HG03108 (cell line): ENCODE results near the gene CCDC121.

Source experiments
- ATAC-seq: cut with Tn5 transposase; IDR thresholded peaks from one replicate; pipeline ENCODE4 v1.9.1; 2021; ENCODE audit warnings: moderate library complexity; ENCODE audit not compliant: unreplicated experiment

The CCDC121 gene, protein sequence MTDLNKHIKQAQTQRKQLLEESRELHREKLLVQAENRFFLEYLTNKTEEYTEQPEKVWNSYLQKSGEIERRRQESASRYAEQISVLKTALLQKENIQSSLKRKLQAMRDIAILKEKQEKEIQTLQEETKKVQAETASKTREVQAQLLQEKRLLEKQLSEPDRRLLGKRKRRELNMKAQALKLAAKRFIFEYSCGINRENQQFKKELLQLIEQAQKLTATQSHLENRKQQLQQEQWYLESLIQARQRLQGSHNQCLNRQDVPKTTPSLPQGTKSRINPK

DNA sequence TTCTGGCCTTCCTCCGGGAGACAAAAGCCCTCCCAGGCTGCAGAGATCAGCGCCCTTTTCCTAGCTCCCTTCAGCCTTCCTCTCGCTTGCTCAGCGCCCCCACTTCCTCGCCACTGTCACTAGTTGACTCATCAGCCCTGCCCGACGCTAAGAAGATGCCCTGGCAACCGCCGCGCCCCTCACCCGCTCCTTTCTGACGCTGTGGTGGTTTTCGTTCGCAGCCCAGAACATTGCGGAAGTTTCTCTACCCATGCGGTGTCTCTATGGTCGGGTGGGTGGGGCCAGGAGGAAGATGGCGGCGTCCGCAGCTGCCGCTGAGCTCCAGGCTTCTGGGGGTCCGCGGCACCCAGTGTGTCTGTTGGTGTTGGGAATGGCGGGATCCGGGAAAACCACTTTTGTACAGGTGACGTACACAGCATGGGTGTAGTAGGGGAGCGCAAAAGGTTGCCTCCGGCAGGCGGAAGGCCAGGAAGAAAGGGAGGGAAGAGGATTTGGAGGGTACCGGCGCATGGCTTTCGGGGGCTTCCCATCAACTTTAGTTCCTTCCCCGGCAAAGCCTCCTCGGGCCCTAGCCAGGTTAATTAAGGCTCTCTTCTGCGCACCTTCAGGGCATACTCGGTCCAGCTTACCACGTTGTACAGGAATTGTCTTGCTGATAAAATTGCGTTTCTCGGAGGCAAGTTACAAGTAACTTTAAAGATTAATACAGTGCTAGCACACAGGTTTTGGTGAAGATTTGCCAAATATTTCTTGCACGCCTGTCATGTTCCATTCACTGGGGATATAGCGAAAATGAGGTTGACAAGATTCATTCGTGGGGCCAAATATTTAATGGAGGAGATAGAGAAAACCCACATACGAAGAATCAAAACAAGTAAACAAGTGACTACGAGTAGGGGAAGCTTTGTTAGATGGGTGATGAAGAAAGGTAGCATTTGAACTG, at the start of gene CCDC121, which contains the start of gene GPN1:
CCDC121 (minus strand) TSS at position 246 of the 943 bp plus-strand sequence. CDS start 1,213 bp downstream, outside the sequence.
GPN1 (plus strand) TSS at position 284 of the 943 bp plus-strand sequence; CDS start at position 293, 9 bp downstream.
- ATAC-seq = peak; percentile 97

DNA sequence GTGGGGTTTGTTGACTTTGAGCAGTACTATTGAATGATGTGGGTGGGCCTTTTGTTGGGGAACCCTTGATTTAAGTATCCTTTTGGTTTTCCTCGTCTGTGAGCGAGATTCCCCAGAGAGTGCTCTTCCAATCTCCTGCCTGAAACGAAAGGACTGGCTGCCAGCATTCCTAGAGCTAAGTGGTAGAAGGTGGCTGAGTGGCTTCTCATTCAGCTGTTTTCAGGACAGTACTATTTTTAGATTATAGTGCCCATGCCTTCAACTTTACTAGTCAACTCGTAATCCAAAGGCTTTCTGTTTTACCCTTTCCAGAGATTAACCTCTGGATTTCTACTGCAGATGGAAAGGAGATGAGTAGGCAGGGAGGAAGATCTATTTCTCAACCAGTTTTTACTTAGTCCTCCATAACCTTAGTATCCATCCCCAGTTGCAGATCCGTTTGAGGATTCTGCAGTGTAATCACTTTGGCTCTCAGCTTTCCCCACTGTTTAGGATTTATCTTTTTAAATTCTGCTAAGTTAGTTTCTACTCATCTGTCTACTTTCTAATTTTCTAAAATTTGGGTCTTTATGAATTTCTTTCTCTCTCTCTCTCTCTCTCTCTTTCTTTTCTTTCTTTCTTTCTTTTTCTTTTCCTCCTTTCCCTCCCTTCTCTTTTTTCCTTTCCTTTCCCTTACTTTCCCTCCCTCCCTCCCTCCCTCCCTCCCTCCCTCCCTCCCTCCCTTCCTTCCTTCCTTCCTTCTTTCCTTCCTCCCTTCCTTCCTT, 44.1 kb upstream of the CCDC121 start:
- ATAC-seq = no peak

DNA sequence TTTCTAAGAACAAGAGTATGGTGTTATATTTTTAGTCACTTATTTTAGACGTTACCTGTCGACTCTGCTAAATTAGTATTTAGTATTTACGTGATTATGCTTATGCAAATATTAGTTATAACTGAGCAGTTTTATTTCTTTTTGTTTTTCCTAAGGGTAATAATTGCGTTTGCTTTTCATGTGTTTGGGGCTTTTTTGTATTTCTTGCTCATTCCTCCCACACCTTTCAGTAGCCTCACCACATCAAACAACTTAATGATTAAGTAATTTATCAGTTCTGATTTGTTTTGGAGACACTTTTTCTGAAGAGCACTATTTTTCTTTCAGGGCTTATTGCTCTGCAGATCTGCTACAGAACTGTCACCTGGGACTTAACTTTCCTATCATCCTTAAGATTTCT, 42.4 kb upstream of the CCDC121 start:
- ATAC-seq = no peak

DNA sequence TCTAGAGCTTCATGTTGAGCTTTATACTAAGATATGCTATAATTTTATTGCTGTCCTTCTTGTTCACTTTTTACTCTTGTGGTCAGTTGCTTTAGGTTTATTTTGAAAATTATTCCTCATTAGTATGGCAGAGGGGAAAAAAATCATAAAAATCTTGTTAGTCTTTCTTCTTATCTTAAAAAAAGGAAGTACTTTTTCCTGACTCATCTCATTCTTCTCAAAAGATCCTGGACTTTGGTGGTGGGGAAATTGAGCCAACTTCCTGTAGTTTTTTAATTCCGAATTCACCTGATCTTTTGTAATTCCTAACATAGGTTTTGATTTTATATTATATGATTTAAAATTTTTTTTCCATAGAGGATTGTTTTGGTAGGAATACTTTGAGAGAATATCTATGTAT, 38.6 kb upstream of the CCDC121 start:
- ATAC-seq = no peak

DNA sequence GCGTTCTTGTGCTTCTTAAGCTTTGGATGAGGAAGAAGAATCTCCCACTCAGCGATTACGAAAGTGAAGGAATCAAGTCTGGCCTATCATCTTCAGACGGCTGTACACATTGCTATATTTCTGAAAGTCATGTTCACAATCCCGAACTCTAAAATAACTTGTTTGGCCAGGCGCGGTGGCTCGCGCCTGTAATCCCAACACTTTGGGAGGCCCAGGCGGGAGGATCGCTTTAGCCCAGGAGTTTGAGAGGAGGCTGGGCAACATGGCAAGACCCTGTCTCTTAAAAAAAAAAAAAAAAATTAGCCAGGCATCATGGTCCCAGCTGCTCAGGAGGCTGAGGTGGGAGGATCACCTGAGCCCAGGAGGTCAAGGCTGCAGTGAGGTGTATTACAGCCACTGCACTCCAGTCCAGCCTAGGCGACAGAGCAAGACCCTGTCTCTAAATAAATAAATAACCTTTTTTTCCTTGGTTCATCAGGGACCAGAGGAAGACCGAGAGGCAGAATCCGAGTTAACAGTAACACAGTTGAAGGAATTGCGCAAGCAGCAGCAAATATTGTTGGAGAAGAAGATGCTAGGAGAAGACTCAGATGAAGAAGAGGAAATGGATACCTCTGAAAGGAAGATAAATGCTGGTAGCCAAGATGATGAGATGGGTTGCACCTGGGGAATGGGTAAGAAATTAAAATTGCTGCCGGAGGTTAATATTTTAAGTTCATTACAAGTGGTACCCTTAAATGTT, 36.0 kb upstream of the CCDC121 start:
- ATAC-seq = no peak

DNA sequence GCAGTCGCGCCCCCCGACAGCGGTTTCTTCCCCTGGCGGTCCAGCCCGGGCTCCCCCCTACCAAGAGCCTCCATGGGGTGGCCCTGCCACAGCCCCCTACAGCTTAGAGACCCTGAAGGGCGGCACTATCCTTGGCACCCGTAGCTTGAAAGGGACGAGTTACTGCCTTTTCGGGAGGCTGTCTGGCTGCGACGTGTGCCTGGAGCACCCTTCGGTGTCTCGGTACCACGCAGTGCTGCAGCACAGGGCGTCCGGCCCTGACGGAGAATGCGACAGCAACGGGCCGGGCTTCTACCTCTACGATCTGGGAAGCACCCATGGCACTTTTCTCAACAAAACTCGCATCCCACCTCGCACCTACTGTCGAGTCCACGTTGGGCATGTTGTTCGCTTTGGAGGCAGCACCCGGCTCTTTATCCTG, 35.4 kb upstream of the CCDC121 start:
- ATAC-seq = no peak

DNA sequence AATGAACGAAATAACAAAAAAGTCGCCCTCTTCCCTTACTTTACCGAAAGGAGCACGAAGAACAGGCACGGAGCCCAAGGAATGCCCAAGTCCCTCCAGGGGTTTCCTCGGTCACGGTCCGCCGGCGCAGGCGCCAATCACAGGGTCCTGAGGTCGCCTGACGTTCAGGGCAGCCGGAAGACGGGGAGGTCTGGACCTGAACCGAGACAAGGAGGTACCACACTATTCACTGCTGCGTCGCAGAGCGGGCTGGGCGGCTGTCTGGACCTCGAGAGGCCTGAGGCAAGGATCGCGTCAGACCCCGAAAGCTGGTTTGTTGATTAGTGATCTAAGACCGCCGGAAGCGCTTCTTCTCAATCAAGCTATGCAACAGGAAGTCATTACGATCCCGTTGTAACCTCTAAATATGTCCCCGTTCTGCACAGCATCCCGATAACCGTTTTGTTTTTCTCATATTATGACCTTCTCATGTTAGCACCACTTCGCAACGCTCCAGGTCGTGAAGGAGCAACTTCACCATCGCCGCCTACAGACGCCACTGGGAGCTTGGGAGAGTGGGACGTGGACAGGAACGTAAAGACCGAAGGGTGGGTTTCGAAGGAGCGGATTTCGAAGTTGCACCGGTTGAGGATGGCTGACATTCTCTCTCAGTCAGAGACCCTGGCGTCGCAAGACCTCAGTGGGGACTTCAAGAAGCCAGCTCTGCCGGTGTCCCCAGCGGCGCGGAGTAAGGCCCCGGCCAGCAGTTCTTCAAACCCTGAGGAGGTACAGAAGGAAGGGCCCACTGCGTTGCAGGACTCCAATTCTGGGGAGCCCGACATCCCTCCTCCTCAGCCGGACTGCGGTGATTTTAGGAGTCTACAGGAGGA, 34.7 kb upstream of the CCDC121 start, which contains the start of the genes SLC4A1AP and SUPT7L:
SLC4A1AP (plus strand) TSS at position 605 of the 869 bp plus-strand sequence; CDS start at position 631, 26 bp downstream.
SUPT7L (minus strand) TSS at position 330 of the 869 bp plus-strand sequence. CDS start 1,422 bp downstream, outside the sequence.
- peak; percentile 75 for ATAC-seq

DNA sequence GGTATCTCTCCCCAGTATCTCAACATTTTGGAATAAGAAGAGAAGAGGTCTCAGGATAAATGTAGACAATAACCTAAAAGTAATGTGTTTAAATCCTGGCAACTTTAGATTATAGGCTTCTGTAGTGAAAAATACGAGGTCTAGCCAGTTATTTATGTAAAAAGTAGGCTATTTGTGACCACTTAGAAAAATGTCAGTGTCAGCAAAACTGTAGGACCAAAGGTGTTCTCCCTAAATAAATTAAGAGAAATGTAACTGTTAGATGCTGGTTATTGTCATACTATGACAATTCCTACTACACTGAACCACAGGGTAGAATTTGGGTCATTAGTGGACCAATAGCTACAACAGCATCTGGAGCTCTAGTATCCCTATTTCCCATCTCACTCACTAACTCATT, 32.6 kb upstream of the CCDC121 start:
- ATAC-seq = no peak

DNA sequence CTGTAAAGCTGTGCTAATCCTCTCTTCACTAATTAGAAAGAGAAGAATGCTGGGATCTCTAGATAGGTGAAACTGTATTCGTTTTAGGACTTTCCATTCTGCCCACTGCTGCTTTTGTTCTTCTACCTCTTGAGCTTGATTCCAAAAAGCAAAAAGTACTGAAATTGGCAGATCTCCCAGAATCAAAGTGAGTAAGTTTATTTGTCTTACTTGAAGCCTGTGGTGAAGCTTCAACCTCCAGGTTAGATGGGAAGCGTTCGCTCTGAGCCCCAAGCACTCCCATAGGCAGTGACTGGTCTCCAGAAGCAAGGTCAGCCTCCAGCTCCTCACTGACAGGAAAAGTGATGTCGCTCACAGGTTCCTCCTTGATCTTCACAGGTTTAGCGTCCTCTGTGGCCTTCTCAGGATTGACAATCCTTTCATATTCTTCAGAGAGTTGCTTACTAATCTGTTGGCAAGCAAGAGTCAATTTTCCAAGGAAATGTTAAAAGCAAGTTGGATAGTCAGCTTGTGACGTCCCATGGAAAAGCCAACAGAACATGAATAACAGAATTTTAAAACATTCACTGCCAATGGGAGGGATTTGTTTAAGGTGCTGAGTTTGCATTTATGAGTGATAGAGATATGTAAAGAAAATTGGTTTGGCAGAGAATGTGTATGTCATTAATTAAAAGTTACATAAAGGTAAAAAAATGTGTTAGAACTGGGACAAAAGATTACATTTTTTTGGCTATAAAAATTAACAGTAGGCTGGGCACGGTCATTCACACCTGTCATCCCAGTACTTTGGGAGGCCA, 26.5 kb upstream of the CCDC121 start:
- no peak for ATAC-seq

DNA sequence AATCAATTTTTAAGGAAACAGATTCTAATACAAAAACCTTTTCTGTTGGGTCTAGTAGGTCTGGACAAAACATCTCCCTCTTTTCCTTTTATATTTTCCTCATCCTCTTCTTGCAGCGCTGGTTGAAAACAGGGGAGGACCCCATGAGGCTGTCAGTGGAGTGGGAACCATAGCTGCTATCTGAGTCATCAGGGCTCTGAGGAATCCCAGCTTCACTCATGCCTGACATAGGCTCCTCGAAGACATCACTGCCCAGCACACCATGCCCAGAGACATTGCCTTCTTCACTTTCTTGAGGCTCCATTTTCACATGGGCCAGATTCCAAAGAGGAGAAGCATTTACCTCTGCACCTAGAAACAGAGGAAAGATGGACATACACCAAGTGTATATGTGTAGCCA, 24.6 kb upstream of the CCDC121 start:
- no peak for ATAC-seq

DNA sequence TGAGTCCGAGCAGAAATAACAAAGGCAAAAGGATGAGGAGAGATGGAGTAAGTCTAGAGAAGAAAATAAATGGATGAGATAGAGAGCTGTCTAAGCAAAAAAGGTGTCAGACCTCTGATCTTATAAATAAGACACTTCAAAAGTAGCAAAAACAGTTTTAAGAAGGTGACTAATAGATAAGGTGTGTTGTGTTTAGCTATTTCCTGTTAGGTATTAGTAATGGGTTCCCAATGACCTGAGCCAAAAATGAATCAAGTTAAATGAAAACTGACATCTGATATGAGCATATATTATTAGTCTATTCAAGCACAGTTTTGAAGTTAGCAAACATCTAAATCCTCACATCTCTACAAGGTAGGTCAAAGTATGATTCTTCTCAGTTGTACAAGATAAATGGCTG, 24.0 kb upstream of the CCDC121 start:
- no peak for ATAC-seq

DNA sequence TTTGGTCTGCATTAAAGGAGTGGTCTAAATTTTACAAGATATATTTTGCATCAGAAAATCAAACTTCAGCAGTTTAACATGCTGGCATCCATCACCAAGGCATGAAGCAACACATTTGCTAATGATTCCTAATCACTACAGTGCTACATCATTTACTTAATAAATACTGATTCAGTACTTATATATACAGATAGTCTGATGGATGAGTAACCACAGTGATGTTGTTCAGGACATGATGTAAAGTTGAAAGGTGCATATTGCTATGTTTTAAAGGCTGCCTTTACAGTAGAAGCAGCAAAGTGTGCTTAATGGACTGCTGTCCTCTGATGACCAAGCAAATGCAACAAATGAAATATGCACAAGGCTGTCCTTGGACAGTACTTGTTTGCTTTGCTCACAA, 23.5 kb upstream of the CCDC121 start:
- ATAC-seq = no peak

DNA sequence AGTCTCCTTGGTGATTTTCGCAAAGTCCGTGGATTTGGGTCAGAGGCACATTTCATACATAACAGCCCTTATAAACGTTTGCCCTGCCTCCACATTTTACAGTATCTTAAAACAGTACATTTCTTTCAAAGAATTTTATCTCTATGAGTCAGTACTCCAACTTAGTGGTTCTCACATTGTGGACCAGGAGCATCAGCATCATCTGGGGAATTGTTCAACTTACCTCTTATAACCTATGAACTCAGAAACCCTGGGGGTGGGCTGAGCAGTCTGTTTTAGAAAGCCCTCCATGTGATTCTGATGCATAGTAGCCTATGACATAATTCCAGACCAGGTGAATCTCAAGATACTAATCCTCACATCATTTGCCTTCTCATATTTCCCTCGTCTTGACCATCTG, 22.2 kb upstream of the CCDC121 start:
- no peak for ATAC-seq

DNA sequence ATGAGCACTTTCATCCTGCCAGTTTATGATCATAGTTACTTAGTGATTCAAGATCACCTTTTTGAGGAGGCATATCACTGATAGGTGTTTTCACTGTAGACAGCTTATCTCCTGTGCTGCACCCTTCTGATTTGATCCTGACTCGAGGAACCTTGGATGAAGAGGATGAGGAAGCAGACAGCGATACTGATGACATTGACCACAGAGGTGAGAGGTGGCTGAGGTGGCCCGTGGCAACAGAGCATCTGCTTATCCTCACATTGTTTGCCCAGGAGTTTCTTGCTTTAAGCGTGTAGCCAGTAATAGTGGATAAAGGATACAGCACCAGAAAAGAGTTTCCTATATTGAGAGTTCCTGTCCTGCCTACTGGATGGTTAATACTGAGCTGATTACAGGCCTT, 18.9 kb upstream of the CCDC121 start:
- ATAC-seq = no peak

DNA sequence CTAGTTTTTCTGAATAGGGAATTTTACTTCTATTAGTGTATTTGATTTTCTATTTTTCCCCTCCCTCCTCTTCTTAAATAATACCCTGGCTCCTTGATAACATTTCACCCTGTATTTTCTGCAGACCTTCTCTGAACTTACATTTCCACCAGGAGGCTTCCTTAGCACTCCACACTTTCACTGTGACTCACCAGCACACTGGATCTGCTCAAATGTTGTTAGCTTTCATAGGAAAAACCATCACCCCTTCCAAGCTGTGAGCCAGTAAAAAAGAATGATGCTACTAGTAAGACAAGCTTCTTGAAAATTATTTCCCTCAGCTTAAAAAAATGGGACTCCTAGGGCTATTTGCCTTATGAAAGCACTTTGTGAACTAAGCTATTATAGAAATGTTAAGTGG, 18.5 kb upstream of the CCDC121 start:
- ATAC-seq = no peak

DNA sequence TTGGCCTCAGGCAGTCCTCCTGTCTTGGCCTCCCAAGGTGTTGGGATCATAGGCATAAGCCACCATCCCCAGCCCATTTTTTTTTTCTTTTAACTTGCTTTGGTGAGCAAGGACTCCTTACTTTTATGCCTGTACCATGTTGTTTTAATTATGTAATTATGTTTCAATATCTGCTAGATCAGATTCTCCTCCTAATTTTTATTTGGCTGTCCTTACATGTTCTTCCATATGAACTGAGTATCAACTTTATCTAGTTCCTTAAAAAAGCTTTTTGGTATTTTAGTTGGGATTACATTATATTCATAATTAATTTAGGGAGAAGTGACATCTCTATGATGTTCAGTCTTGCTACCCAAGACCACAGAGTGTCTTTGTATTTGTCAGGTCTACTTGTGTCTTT, 16.4 kb upstream of the CCDC121 start:
- no peak for ATAC-seq

DNA sequence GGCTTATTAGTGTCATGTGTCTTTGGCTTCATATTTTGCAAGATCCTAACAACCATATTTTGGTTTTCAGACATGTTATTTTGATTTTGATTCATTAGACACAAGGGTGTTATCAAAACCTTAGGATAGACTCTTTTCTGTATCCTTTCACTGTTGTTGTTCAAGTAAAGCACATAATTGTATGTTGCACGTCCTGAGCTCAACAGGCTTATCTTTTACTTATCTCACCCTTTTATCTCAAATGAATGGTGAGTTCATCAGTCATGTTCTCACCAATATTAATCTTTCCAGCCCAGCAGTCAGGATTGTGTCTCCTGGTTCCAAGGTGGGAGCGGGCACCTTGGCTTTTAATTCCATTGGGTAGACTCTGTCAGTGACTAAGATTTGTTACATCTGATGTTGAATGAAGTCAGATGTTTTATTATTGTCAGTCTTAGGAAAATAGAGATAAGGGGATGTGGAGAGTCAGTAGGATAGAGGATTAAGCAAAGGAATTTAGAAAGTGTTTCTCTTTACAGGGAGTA, 12.0 kb upstream of the CCDC121 start:
- ATAC-seq = no peak

DNA sequence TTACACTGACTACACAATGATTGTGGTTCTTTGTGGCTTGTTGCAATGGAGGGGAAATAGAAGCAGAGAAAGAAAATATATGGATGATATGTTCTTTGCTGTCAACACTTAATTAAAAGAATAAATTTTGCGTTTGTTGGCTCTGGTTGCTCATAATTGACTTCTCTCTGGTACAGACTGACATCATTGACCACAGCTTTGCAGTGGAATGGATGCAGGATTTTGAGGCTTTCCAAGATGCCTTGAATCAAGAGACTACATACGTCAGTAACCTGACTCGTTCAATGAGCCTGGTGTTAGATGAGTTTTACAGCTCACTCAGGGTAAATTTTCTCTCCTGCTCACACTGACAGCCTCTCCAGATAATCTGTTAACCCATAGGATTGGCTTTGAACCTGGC, 9.9 kb upstream of the CCDC121 start:
- ATAC-seq = no peak
